ENCODE results near the gene ANK2. TPM values are rescaled to one million over a fixed set of nuclear protein-coding genes. Genes with fewer than 3 reads are reported as not detected.

Gene ANK2
- polyA plus RNA-seq, 1 donor (not counting 4 experiments of a cell fraction or from before 2014, with no cell fraction given) = 0.22 TPM

GRCh38 chr4:113349430-113349829 is 300.0 kb downstream of the ANK2 start:
- H3K27me3 ChIP-seq (ENCODE audit: control insufficient read depth, extremely low read depth, insufficient read depth, low read length) = peaks cover 8% of the 10 kb centered on the region
- TF ChIP-seq EZH2 (IDR thresholded peaks at IDR 0.05; ENCODE audit: low read length) (no peak), CTCF (optimal IDR thresholded peaks at IDR 0.05 in 1 of 3, IDR thresholded peaks at IDR 0.05 in 1 of 3, conservative IDR thresholded peaks at IDR 0.05 in 1 of 3; ENCODE audit: extremely low read depth in 1 of 3, insufficient read depth in 2 of 3, low read length in 3 of 3) (no peak)
- H3K9me3 ChIP-seq (ENCODE audit: control insufficient read depth, low read depth, low read length) = peaks cover 8% of the 10 kb centered on the region
- H3K27ac ChIP-seq (ENCODE audit: control insufficient read depth, insufficient read depth, low read length) = no peak overlapping the region
- dilution Hi-C loops (cut with MboI; ENCODE audit: extremely low pct_ligation_motif_present, low sequenced_read_pairs) = no loop called here
- no peak overlapping the region for H3K9ac ChIP-seq (ENCODE audit: control insufficient read depth, extremely low read depth, insufficient read depth, low read length)
- H3K79me2 ChIP-seq (ENCODE audit: control insufficient read depth, insufficient read depth, low read length) = no peaks in the 10 kb centered on the region
- no peaks in the 10 kb centered on the region for H3K36me3 ChIP-seq (ENCODE audit: control insufficient read depth in 2 of 2, extremely low read depth in 1 of 2, insufficient read depth in 2 of 2, low read length in 2 of 2)
- H3K9me1 ChIP-seq (ENCODE audit: control insufficient read depth, extremely low read depth, insufficient read depth, low read length) = no peaks in the 10 kb centered on the region
- H2AFZ ChIP-seq (ENCODE audit: control insufficient read depth, low read length) = no peak overlapping the region
- no peak overlapping the region for H3K4me2 ChIP-seq (ENCODE audit: control insufficient read depth, extremely low read depth, insufficient read depth, low read depth, low read length)
- no peak overlapping the region for H3K4me3 ChIP-seq (ENCODE audit: control insufficient read depth in 2 of 3, extremely low read depth in 1 of 3, insufficient read depth in 2 of 3, low read depth in 1 of 3, low read length in 3 of 3)
- no peak for DNase-seq (ENCODE audit: low read depth, low spot score)
- FAIRE-seq = no peak
- no peaks in the 10 kb centered on the region for H4K20me1 ChIP-seq (ENCODE audit: control insufficient read depth, extremely low read depth, insufficient read depth, low read length)
- H3K4me1 ChIP-seq (ENCODE audit: control insufficient read depth, extremely low read depth, insufficient read depth, low read length) = no peaks in the 10 kb centered on the region

- dilution Hi-C loops (cut with MboI; ENCODE audit: extremely low pct_ligation_motif_present, low sequenced_read_pairs) = no loop called here
- no peak overlapping the region for H3K9ac ChIP-seq (ENCODE audit: control insufficient read depth, extremely low read depth, insufficient read depth, low read length)
- no peak for FAIRE-seq
Measured at GRCh38 chr4:113350576-113350975, 301.1 kb downstream of the ANK2 start.

More at GRCh38 chr4:113350576-113350975, 301.1 kb downstream of the ANK2 start:
- no peak for DNase-seq (ENCODE audit: low read depth, low spot score)
- no peak overlapping the region for H3K27ac ChIP-seq (ENCODE audit: control insufficient read depth, insufficient read depth, low read length)
- no peaks in the 10 kb centered on the region for H4K20me1 ChIP-seq (ENCODE audit: control insufficient read depth, extremely low read depth, insufficient read depth, low read length)
- TF ChIP-seq CTCF (optimal IDR thresholded peaks at IDR 0.05 in 1 of 3, IDR thresholded peaks at IDR 0.05 in 1 of 3, conservative IDR thresholded peaks at IDR 0.05 in 1 of 3; ENCODE audit: extremely low read depth in 1 of 3, insufficient read depth in 2 of 3, low read length in 3 of 3) (no peak), EZH2 (IDR thresholded peaks at IDR 0.05; ENCODE audit: low read length) (no peak)
- no peaks in the 10 kb centered on the region for H3K9me1 ChIP-seq (ENCODE audit: control insufficient read depth, extremely low read depth, insufficient read depth, low read length)
- no peak overlapping the region for H2AFZ ChIP-seq (ENCODE audit: control insufficient read depth, low read length)
- peaks cover 9% of the 10 kb centered on the region for H3K27me3 ChIP-seq (ENCODE audit: control insufficient read depth, extremely low read depth, insufficient read depth, low read length)
- no peak overlapping the region for H3K4me3 ChIP-seq (ENCODE audit: control insufficient read depth in 2 of 3, extremely low read depth in 1 of 3, insufficient read depth in 2 of 3, low read depth in 1 of 3, low read length in 3 of 3)
- H3K79me2 ChIP-seq (ENCODE audit: control insufficient read depth, insufficient read depth, low read length) = no peaks in the 10 kb centered on the region
- H3K9me3 ChIP-seq (ENCODE audit: control insufficient read depth, low read depth, low read length) = peaks cover 8% of the 10 kb centered on the region
- no peak overlapping the region for H3K4me2 ChIP-seq (ENCODE audit: control insufficient read depth, extremely low read depth, insufficient read depth, low read depth, low read length)
- H3K36me3 ChIP-seq (ENCODE audit: control insufficient read depth in 2 of 2, extremely low read depth in 1 of 2, insufficient read depth in 2 of 2, low read length in 2 of 2) = no peaks in the 10 kb centered on the region
- H3K4me1 ChIP-seq (ENCODE audit: control insufficient read depth, extremely low read depth, insufficient read depth, low read length) = peaks cover 8% of the 10 kb centered on the region
